CD4-positive, alpha-beta T cell treated with Interferon gamma for 1 hour (primary cell): Measurements from ENCODE around the gene TTC39C.

ENCODE experiments used
- DNase-seq: peaks from one replicate; pipeline ENCODE4 v3.0.0-alpha.2; 2020

The TTC39C gene

GRCh38 chr18:24014062-24014985 lies at the start of gene TTC39C:
Gene TTC39C, plus strand, starts transcription at chr18:24014754. Its CDS starts 118 bp downstream, at chr18:24014872.
- DNase-seq = peak; percentile 73

GRCh38 chr18:23966909-23967308 lies 47.6 kb upstream of the TTC39C start:
- DNase-seq = no peak

GRCh38 chr18:23967321-23968089 lies 47.0 kb upstream of the TTC39C start:
- peak; percentile 43 for DNase-seq

GRCh38 chr18:23968638-23969604 lies 45.6 kb upstream of the TTC39C start:
- DNase-seq = no peak

- no peak for DNase-seq
Measured at GRCh38 chr18:23969664-23970063, 44.9 kb upstream of the TTC39C start.

GRCh38 chr18:23970161-23971096 lies 44.1 kb upstream of the TTC39C start:
- DNase-seq = peak; percentile 74

GRCh38 chr18:23971097-23971440 lies 43.5 kb upstream of the TTC39C start:
- no peak for DNase-seq

GRCh38 chr18:23971666-23972230 lies 42.8 kb upstream of the TTC39C start:
- no peak for DNase-seq

GRCh38 chr18:23972453-23972852 lies 42.1 kb upstream of the TTC39C start:
- no peak for DNase-seq

- DNase-seq = no peak
Measured at GRCh38 chr18:23977103-23977502, 37.5 kb upstream of the TTC39C start.

GRCh38 chr18:23977719-23978483 lies 36.7 kb upstream of the TTC39C start:
- DNase-seq = peak; percentile 20

GRCh38 chr18:23981369-23981980 lies 33.1 kb upstream of the TTC39C start:
- DNase-seq = no peak

GRCh38 chr18:23982155-23983079 lies 32.1 kb upstream of the TTC39C start:
- no peak for DNase-seq

- no peak for DNase-seq
Measured at GRCh38 chr18:23983112-23983511, 31.4 kb upstream of the TTC39C start.

GRCh38 chr18:23986600-23987359 lies 27.8 kb upstream of the TTC39C start:
- no peak for DNase-seq

GRCh38 chr18:23990474-23991410 lies 23.8 kb upstream of the TTC39C start:
- DNase-seq = no peak
